ENCODE measurements around the gene ADCY3. TPM values are rescaled to one million over a fixed set of nuclear protein-coding genes. Genes with fewer than 3 reads are reported as not detected.

The ADCY3 gene
- total and polyA plus RNA-seq, 12 donors = 8.0 to 72.0 (median 35.1) TPM

GRCh38 chr2:24917731-24918325 lies 2.2 kb downstream of the ADCY3 start:
- Histone ChIP-seq H3K4me1 (replicated peaks in 1 of 2) (peaks cover 0 to 5% of the 10 kb centered on the region in 2 donors), H3K36me3 (replicated peaks in 1 of 2) (peaks cover 0 to 2% of the 10 kb centered on the region in 2 donors), H3K27ac (peak overlapping the region in 1 of 5 donors; percentile 83), H3K4me3 (peak overlapping the region in 1 of 4 donors; percentile 80), H3K27me3 (no peaks in the 10 kb centered on the region), H3K9me3 (replicated peaks in 1 of 3) (no peaks in the 10 kb centered on the region)
- TF ChIP-seq POLR2A (IDR thresholded peaks at IDR 0.05) = no peak
- no peak for TF ChIP-seq CTCF (IDR thresholded peaks at IDR 0.05)
- WGBS, 4 donors = 84 to 91% (median 85%) methylated on average over 10 to 12 of the region's 12 CpGs
- intact Hi-C loops (cut with DNase I) = no loop called here
- no peak for DNase-seq

- TF ChIP-seq CTCF (IDR thresholded peaks at IDR 0.05) (no peak), POLR2A (IDR thresholded peaks at IDR 0.05) (no peak)
Observed at GRCh38 chr2:24917086-24917485, 3.0 kb downstream of the ADCY3 start.

GRCh38 chr2:24915796-24916195 lies 4.2 kb downstream of the ADCY3 start:
- WGBS, 4 donors = 59 to 70% (median 64%) methylated on average over 3 to 4 of the region's 4 CpGs
- TF ChIP-seq CTCF (IDR thresholded peaks at IDR 0.05) (no peak), POLR2A (IDR thresholded peaks at IDR 0.05) (no peak)
- DNase-seq = peak in 3 of 7 donors; percentile 31 to 40 (median 34)
- Histone ChIP-seq H3K27me3 (no peaks in the 10 kb centered on the region), H3K4me3 (no peak overlapping the region), H3K36me3 (replicated peaks in 1 of 2) (peaks cover 0 to 2% of the 10 kb centered on the region in 2 donors), H3K9me3 (replicated peaks in 1 of 3) (no peaks in the 10 kb centered on the region), H3K4me1 (replicated peaks in 1 of 2) (peaks cover 0 to 5% of the 10 kb centered on the region in 2 donors), H3K27ac (no peak overlapping the region)
- intact Hi-C loops (cut with DNase I) = no loop called here

More at GRCh38 chr2:24917086-24917485, 3.0 kb downstream of the ADCY3 start:
- H3K9me3 ChIP-seq (replicated peaks in 1 of 3) = no peaks in the 10 kb centered on the region
- H3K36me3 ChIP-seq (replicated peaks in 1 of 2) = peaks cover 0 to 2% of the 10 kb centered on the region in 2 donors
- no peaks in the 10 kb centered on the region for H3K27me3 ChIP-seq
- no peak for DNase-seq
- H3K4me3 ChIP-seq = peak overlapping the region in 1 of 4 donors; percentile 24
- H3K27ac ChIP-seq = peak overlapping the region in 1 of 5 donors; percentile 83
- intact Hi-C loops (cut with DNase I) = no loop called here
- 58 to 80% (median 71%) methylated on average over 2 to 7 of the region's 7 CpGs for WGBS, 4 donors
- peaks cover 0 to 5% of the 10 kb centered on the region in 2 donors for H3K4me1 ChIP-seq (replicated peaks in 1 of 2)

DNA sequence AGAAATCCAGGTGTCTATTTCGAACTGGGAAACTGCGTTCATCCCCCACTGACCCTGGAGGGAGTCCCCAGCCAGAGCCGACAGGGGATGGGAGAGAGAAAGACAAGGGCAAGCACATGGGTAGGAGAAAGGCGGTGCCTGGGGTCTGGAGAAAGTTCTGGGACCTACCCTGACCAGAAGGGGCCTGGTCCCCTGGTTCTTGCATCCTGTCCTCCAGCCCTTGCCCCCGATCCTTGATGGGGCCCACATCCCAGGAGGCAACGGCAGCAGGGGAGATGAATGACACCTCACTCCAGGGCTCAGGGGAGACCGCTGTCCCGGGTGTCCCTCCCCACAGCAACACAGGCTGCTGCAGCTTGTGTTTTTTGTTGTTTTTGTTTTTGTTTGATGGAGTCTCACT lies 4.9 kb downstream of the ADCY3 start:
- intact Hi-C loops (cut with DNase I) = no loop called here
- H3K4me3 ChIP-seq = no peak overlapping the region
- TF ChIP-seq CTCF (IDR thresholded peaks at IDR 0.05) = no peak
- no peak for TF ChIP-seq POLR2A (IDR thresholded peaks at IDR 0.05)
- no peaks in the 10 kb centered on the region for H3K9me3 ChIP-seq (replicated peaks in 1 of 3)
- H3K4me1 ChIP-seq (replicated peaks in 1 of 2) = peaks cover 0 to 5% of the 10 kb centered on the region in 2 donors
- 86 to 92% (median 89%) methylated on average over 7 to 8 of the region's 8 CpGs for WGBS, 4 donors
- peaks cover 0 to 2% of the 10 kb centered on the region in 2 donors for H3K36me3 ChIP-seq (replicated peaks in 1 of 2)
- no peak for DNase-seq
- H3K27me3 ChIP-seq = no peaks in the 10 kb centered on the region
- no peak overlapping the region for H3K27ac ChIP-seq

Measured in adrenal gland (tissue), 12 donors.